Measurements from ENCODE around the gene KRTAP12-1.
"Not testable (repeated sequence)": the region's sequence is repeated elsewhere in the genome, so short reads cannot be mapped to it uniquely, and the experiment has no call there.

Gene KRTAP12-1

DNA sequence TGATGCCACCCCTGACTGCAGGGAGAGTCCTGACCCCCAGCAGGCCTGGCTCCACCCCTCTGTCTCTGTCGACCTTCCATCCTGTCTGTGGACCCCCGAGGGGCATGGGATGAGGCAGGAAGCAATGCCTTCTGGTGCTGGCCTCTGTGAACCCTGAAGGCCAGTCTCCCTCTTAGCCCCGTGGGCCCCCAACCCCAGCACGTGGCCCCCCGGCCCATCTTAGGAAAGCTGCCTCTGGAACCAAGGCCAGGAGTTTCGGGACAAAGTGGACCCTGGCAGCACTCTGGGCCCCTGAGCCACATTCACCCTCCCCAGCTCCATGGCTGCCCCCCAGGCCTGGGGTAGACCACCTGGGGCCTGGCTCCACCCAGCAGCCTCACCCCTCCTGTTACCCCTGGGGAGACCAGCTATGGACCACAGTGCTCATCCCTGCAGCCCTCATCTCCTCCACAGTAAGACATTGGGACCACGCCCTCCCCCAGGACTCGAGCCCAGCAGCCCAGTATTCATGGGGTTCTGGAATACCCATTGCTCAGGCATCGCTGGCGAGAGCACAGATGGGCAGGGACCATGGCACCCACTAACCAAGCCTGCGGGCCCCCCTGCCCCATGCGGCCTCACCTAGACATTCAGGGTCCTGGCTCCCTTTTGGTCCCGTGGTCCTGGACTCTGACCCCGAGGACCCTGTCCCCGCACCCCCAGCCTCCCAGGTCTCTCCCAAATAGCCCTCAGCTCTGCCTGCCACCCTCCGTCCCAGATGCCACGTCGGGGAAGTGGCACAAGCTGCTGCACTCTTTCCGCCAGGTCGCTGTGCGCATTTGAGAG, 43.2 kb downstream of the KRTAP12-1 start:
- DNase-seq, result not testable (repeated sequence)

DNA sequence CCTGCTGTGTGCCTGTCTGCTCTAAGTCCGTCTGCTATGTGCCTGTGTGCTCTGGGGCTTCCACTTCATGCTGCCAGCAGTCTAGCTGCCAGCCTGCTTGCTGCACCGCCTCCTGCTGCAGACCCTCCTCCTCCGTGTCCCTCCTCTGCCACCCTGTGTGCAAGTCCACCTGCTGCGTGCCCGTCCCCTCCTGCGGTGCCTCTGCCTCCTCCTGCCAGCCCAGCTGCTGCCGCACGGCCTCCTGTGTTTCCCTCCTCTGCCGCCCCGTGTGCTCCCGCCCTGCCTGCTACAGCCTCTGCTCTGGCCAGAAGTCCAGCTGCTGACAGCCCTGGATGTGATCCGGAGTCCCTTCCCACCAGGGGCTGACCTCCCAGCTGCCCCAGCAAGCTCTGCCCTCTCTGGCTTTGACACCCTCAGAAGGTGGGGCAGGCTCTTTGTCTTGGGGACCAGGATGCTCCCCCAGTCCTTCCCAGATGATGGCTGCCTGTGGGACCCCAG, 44.1 kb downstream of the KRTAP12-1 start:
- not testable (repeated sequence) for DNase-seq

DNA sequence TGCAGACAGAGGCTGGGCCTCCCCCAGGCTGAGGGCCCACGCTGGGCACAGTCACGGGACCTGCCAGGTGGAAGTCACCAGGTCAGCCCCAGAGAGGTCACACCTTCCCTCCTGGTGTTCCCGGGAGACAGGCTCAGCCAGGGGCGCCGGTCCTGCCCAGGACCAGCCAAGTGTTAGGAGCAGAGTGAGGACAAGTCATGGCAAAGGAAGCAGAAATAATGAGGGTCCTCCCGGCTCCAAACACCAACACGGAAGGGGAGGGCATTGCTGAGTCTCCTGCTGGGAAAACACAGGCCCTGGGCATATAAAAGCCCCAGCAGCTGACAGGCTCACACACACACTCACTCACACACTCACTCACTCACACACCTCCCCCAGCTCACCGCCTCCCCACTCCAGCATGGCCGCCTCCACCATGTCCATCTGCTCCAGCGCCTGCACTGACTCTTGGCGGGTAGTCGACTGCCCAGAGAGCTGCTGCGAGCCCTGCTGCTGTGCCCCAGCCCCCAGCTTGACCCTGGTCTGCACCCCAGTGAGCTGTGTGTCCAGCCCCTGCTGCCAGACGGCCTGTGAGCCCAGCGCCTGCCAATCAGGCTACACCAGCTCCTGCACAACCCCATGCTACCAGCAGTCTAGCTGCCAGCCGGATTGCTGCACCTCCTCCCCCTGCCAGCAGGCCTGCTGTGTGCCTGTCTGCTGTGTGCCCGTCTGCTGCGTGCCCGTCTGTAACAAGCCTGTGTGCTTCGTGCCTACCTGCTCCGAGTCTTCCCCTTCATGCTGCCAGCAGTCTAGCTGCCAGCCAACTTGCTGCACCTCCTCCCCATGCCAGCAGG, 44.7 kb downstream of the KRTAP12-1 start, which contains the start of gene KRTAP10-10:
KRTAP10-10 (plus strand) TSS at position 339 of the 833 bp plus-strand sequence; CDS start at position 401, 62 bp downstream.
- no peak for DNase-seq

DNA sequence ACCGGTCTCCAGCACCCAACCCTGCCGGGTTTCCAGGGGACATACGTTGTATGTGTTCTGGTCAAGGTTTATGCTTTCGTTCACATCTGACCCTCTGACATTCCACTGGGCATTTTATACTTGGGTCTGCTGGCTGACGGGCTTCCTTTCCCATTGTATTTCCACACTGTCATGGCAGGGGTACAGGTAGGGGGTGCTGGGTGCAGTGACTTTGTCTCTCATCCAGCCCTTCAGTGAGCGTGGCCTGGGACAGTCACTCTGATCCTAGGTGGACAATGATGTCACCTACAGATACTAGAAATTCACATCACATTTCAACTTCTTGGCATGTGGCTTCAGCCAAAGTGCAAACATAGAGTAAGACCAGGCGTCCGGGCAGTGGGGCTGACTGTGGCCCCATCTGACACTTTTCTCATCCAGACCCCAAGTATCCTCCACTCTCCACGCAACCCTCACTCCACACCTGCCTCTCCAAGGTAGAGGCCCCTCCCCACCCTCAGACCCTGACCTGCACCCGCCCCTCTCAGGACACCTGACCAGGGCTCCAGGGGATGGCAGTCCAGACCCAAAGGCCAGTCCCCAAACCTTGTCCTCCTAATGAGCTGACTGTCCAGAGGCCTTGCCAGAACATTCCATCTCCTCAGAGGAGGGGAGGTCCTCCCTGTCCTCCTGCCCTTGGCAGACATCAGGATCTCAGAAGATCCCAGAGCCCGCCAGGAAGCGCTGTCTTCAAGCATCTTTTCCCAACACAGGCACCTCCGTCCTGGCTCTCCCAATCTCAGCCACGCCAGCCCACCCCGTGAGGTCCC, 45.5 kb downstream of the KRTAP12-1 start:
- no peak for DNase-seq

DNA sequence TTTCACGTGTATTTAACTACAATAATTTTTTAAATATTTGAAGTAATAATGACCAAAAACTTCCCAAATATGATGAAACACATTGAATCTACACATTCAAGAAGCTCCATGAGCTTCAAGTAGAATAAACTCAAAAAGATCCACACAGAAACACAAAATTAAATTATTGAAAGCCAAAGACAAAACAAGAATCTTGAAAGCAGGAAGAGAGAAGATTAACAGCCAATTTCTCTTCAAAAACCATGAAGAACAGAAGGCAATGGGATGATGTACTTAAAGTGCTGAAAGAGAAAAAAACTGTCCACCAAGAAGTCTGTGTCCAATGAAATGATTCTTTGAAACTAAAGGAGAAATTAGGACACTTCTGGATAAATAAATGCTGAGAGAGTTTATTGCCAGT, 49.9 kb downstream of the KRTAP12-1 start:
- DNase-seq, result no peak

Measured in activated CD4-positive, alpha-beta T cell treated with anti-CD3 and anti-CD28 coated beads, Interleukin-10, Interleukin-2, amounts not matched to agents 100 ng/mL and 50 ng/mL, durations not matched to agents 16 hours and 8 hours (primary cell).